ENCODE measurements around the gene C11orf91.
"Not testable (repeated sequence)": the region's sequence is repeated elsewhere in the genome, so short reads cannot be mapped to it uniquely, and the experiment has no call there.

Gene C11orf91

GRCh38 chr11:33663121-33663520 lies 37.5 kb downstream of the C11orf91 start:
- DNase-seq (ENCODE audit: low read depth), result no peak
- TF ChIP-seq CTCF (IDR thresholded peaks at IDR 0.05; ENCODE audit: low read length, missing control alignments), result no peak
- H3K4me3 ChIP-seq (replicated peaks; ENCODE audit: low read depth, low read length), result no peak overlapping the region

- not testable (repeated sequence) for H3K4me3 ChIP-seq (replicated peaks; ENCODE audit: low read depth, low read length); DNase-seq (ENCODE audit: low read depth)
Observed at GRCh38 chr11:33661526-33661925, 39.1 kb downstream of the C11orf91 start.

GRCh38 chr11:33660962-33661361 lies 39.7 kb downstream of the C11orf91 start:
- DNase-seq (ENCODE audit: low read depth), result no peak
- H3K4me3 ChIP-seq (replicated peaks; ENCODE audit: low read depth, low read length), result no peak overlapping the region
- TF ChIP-seq CTCF (IDR thresholded peaks at IDR 0.05; ENCODE audit: low read length, missing control alignments), result no peak

- DNase-seq (ENCODE audit: low read depth), result no peak
- TF ChIP-seq CTCF (IDR thresholded peaks at IDR 0.05; ENCODE audit: low read length, missing control alignments), result no peak
- no peak overlapping the region for H3K4me3 ChIP-seq (replicated peaks; ENCODE audit: low read depth, low read length)
Observed at GRCh38 chr11:33659370-33660139, 41.1 kb downstream of the C11orf91 start.

- DNase-seq (ENCODE audit: low read depth), result no peak
- no peak overlapping the region for H3K4me3 ChIP-seq (replicated peaks; ENCODE audit: low read depth, low read length)
- no peak for TF ChIP-seq CTCF (IDR thresholded peaks at IDR 0.05; ENCODE audit: low read length, missing control alignments)
Observed at GRCh38 chr11:33658195-33658900, 42.3 kb downstream of the C11orf91 start.

- H3K4me3 ChIP-seq (replicated peaks; ENCODE audit: low read depth, low read length), result no peak overlapping the region
- DNase-seq (ENCODE audit: low read depth), result no peak
- no peak for TF ChIP-seq CTCF (IDR thresholded peaks at IDR 0.05; ENCODE audit: low read length, missing control alignments)
Observed at GRCh38 chr11:33657757-33658156, 42.9 kb downstream of the C11orf91 start.

- no peak for DNase-seq (ENCODE audit: low read depth)
- H3K4me3 ChIP-seq (replicated peaks; ENCODE audit: low read depth, low read length), result no peak overlapping the region
- no peak for TF ChIP-seq CTCF (IDR thresholded peaks at IDR 0.05; ENCODE audit: low read length, missing control alignments)
Observed at GRCh38 chr11:33656768-33657167, 43.9 kb downstream of the C11orf91 start.

All from fibroblast of pulmonary artery (primary cell).